Right forelimb (tissue), 1 donor: ENCODE results near the gene MTCL3.

Experiments used
- DNase-seq: peaks from one replicate; pipeline ENCODE4 v3.0.0-alpha.2; 2018

Gene MTCL3

DNA sequence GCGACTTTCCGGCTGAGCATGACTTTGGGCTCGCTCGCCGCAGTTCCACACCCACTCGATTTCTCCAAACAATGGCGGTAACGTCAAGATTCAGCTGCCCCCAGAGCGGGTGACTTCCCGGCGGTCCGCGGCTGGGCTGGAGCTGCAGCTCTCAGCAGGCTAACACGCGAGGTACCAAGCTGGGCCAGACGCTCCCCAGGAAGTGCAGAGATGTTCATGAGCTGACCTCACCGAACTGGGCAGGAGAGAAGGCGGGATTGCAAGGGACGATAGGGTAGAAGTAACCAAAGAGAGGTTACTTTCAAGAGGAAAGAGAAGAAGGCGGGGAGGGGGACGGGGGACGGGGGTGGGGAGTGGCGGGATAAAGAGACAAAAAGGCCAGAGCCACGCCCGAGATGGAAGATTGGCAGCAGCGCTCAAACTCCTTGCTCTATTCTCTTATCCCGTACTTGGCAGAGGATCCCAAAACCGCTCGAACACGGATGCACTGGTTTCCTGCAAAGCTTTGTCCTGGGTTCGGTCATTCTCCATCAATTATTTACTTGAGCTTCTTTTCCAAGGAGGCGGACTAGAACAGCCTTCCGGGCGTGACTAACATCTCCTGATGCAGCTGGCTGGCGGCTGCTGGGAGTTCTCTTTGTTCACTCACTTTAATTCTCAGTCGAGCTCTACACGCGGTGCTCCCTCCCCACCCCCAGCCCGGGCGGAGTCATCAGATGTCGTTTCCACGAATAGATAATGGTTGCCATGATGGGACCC lies at the start of gene MTCL3:
MTCL3 (minus strand) TSS at position 626 of the 759 bp plus-strand sequence.
- DNase-seq, result peak; percentile 41

GRCh38 chr6:127567476-127567875 lies 48.3 kb upstream of the MTCL3 start:
- no peak for DNase-seq

DNA sequence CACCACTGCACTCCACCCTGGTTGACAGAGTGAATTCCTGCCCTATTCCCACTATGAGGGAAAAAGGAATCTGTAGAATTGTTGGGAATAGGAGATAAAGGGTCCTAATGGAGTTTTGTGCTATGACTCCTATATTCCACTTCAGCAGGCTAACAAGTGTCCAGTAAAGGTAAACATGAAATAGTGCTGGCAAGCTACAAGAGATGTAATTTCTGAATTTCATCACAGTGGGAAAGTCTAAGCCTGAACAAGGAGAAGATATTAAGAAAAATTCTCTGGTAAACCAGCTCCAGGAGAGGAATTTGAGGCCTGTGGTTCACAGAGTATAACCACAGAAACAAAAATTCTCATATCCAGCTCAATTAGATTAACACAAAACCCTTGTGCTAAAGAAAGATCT lies 47.5 kb upstream of the MTCL3 start:
- no peak for DNase-seq

- no peak for DNase-seq
Observed at GRCh38 chr6:127566119-127566518, 47.0 kb upstream of the MTCL3 start.

DNA sequence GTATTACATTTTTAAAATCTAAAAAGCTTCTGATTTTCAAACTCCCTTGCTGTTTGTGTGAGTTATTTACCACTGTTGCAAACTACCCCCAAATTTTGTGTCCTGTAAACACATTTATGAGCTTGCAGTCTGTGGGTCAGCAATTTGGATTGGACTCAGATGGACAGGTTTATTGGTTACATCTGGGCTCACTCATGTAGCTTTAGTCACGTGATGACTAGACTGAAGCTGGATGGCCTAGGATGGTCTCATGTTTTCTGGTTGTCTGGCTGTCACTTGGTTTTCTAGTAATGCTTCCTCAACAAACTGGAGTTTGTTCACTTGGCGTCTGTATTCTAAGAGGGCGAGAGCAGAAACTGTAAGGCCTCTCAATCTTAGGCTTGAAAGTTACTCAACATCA lies 45.6 kb upstream of the MTCL3 start:
- DNase-seq, result no peak

DNA sequence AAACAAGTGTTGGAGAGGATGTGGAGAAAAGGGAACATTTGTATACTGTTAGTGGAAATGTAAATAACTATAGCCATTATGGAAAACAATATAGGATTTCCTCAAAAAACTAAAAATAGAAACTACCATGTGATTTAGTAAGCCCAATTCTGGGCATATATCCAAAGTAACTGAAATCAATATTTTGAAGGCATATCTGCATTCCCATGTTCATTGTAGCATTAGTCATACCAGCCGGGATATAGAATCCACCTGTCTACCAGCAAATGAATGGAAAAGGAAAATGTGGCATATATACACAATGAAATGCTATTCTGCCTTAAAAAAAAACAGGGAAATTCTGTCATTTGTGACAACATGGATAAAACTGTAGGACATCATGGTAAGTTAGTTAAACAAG lies 42.5 kb upstream of the MTCL3 start:
- DNase-seq, result no peak

DNA sequence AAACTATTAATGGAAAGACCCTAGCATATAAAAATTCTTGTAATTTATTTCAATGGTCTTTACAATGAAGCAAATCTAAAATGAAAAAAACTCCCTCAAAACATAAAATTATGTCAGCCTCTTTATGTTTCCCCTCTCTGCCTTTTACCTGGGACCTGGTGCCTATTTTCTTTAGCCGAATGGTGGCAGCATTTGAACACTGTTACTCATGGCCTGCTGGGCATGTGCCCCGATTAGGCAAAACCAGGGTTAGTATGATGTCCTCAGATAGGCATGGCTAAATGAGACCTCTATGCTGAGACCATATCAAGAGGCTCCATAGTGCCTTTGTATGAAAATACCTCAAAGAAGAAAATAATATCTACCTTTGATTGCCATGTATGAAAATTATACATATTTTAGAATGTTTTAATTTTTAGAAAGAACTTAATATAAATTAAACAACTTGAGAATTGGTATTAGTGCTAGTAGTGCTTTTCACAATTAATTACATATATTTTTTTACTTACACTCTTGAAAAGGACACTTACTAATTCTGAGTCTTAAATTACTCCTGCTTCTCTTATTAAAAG lies 35.4 kb upstream of the MTCL3 start:
- no peak for DNase-seq

DNA sequence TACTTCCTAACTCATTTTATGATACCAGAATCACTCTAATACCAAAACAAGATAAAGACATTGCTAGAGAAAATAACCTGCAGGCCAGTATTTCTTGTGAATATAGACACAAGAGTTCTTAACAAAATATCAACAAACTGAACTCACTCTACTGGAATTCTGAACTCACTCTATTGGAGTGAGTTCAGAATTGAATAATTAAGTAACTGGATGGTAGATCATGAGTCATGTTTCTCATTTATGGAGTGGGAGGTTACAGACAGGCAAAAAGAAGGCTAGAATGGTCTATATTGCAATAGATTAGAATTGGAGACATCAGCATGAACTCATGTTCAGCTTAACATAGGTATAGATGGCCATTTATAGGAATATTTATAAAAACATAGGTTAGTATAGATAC lies 31.3 kb upstream of the MTCL3 start:
- no peak for DNase-seq

DNA sequence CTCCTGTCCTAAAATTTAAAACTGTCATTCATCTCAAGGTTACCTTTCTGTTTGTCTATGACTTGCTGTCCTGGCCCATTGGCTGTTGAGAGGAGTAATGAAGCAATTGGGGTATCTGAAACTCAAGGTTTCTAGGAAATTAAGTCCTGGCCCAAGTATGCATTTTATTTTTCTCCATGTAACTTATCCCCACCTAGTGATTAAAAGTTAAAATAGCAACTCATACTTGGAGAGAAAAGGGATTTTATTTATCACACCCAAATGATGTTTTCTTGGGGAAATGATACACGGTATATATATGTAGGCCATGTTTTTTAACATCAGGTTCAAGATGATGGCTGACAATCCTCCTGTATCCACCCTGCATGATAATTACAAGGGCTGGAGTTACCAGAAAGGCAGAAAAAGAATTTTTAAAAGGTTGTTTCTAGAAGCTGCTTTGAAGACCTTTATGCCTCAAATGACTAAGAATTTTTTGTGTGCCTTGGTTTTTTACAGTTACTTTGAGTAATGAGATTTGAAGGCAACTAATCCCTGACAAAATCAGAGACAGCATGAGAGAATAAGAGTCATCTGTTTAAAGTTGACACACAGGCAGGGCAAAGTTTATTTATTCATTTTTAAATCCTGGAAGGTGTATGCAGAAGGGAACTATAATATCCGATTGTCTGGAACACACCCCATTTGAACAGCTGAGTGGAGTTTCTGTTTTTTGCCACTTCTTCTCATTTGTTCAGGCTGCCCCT lies 28.9 kb upstream of the MTCL3 start:
- no peak for DNase-seq

GRCh38 chr6:127547215-127547614 lies 28.1 kb upstream of the MTCL3 start:
- DNase-seq, result no peak

- DNase-seq, result no peak
Observed at GRCh38 chr6:127539272-127539671, 20.1 kb upstream of the MTCL3 start.

GRCh38 chr6:127538750-127539264 lies 19.7 kb upstream of the MTCL3 start:
- no peak for DNase-seq

DNA sequence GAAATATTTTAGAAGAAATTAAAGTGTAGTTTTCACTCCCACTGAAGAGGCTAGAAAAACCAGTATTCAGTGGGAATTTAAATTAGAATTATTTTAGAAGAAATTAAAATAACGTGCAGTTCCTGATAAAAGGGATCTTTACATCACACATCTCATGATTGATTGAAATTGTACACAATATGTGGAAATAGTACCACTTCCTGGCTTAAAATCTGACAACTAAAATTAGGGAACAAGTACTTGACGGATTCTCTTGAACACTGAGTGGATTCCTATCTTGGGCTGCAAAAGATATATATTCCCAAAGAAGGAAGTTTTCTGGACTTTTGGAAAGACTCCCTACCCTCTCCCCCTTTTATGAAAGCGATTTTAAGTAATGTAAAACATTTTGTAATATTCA lies 14.6 kb upstream of the MTCL3 start:
- DNase-seq, result no peak

DNA sequence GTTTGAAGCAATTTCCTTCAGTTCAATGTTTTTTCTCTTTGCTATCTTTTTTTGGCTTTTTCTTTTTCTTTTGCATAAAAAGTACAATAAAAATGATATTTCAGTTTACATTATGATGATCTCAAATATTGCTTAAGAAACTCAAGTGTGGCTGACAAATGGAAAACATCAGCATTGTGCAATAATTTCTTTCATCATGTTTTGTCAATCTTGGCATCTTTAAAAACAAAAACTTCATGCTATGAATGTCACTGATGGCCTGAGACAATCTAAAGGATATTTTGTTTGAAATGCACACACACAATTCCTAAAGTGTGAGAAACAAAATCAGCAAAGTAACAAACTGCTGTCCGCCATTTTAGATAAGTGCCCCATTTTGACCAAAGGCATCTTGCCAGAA lies 13.9 kb upstream of the MTCL3 start:
- no peak for DNase-seq

DNA sequence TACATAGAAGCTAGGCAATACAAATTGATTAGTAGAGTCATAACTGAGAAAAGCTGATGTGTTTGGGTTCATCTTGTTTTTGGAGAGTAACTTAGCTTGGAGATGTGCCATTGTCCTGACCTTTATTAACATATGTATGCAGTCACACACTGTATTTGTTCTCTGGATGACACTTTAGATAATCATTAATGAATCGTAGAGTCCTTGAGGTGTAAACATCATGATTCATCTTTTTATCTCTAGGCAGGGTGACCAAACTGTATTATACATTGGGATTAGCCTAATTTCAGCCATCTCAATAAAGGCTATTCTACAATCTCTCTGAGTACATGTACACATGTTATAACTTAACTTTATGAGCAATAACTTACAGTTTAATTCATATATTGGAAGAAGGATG lies 3.6 kb upstream of the MTCL3 start:
- no peak for DNase-seq

GRCh38 chr6:127520066-127520465 lies 931 bp upstream of the MTCL3 start:
- DNase-seq, result no peak

DNA sequence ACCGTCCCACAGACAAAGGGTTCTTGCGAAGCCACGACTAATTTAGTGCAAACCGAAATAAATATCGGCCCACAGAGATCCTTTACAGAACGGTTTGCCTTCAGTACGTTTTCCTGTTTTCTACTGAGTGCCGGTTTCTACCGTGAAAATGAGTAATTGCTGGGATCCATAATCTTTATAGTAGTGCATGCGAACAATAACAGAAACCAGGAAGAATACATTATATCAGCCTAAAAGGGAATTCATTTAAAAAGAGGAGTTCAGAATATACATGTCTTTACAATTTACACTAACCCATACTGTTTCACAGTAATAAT lies 292 bp upstream of the MTCL3 start:
- no peak for DNase-seq

DNA sequence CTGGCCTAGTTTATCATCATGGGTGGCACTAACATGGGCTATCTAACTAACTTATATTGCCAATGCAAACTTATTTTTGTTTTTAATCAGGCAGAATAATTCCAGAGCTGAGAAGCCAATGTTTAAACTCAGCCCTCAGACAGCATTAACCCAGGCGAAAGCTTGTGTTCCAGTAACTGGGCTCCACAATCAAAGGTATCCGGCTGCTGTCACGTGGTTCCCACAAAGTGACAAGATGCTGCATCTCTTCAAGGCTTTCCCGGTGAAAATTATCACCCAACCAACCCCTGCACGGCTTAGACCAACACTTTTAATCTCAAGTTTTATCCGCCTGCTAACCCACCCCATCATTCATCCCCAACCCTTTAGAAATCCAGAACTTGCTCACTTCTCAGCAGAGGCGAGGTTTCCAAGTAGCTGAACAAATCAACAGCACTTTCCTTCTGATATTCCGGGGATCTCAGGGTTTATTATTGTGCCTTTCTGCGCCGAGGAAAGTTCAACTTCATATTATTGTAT lies 885 bp downstream of the MTCL3 start:
- DNase-seq, result no peak

DNA sequence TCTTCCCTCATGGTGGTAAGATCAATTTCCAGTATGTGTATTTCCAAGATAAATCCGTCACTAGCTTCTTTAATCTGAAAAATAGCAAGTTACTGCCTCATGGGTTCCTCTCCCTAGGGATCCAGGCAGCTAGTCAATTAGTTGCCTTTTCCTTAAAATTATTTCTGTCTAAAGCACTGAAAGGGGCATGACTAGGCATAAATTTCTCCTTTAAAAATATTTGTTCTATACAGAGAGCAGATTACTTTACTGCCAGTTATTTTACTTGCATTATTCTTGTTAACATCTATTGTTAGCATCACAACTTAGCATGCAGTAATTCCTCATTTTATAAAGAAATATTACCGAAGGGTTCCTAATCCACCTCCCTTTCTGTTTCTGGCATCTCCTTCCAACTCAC lies 1.4 kb downstream of the MTCL3 start:
- no peak for DNase-seq

DNA sequence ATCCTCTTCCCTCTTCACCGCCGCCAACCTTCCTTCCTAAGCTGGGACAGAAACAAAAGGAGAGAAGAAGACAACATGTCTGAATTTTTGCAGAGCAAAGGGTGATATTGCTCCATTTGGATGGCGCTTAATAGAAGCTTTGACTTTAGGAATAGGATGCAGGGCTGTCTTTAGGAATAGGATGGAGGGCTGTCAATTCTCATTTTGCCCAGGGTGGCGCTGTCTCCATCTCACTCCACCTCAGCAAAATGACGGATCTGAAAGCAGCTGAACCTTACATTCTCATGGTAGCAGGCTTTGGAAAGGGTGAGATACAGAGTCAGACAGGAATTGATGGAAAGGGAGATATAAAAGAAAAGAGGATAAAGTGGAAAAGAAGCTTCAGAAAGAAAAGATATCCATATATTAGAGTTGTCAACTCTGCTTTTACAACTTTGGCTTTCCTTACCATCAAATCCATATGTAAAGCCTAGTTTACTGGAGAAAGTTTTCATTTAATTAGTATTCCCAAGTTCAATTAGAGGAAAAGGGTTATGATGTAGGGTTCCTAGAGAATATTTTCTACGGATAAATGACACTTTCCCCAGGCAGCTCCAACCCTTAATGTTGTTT lies 2.4 kb downstream of the MTCL3 start:
- DNase-seq, result peak; percentile 50

DNA sequence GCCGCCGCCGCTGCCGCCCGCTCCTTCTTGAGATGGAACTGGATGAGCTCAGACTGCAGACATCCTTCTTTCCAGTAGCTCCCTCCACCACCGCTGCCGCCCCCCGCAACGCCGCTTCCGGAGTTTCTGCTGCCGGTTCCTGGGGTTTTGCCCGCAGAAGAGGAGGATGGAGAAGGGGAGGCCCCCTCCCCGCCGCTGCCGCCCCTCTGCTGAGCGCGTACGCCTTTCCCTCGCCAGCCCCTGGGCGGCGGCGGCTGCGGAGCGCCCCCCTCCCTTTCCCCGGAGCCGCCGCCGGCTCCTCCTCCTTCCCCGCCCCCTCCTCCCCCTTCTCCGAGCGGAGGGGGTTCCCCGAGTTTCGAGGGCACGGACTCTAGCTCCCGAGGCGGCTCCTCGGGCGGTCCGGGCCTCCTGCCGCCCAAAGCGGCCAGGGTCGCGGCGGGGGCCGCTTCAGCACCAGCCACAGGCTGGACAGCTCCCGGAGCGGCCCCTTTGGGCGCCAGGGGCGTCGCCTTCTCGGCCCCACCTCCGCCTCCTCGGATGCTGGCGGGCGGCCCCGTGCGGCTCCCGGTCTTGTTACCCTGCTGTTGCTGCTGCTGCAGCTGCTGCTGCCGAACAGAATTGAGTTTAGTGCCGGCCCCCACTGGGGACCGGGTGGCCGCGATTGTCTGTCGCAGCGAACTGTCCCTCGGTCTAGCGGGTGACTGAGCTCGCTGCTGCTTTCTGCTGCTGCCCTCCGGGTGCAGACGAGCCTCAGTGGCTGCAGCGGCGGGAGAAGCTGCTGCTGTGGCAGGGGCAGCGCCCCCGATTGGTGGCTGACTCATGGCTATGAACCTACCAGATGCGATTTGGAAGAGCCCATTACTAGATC lies 3.1 kb downstream of the MTCL3 start:
- peak; percentile 87 for DNase-seq

DNA sequence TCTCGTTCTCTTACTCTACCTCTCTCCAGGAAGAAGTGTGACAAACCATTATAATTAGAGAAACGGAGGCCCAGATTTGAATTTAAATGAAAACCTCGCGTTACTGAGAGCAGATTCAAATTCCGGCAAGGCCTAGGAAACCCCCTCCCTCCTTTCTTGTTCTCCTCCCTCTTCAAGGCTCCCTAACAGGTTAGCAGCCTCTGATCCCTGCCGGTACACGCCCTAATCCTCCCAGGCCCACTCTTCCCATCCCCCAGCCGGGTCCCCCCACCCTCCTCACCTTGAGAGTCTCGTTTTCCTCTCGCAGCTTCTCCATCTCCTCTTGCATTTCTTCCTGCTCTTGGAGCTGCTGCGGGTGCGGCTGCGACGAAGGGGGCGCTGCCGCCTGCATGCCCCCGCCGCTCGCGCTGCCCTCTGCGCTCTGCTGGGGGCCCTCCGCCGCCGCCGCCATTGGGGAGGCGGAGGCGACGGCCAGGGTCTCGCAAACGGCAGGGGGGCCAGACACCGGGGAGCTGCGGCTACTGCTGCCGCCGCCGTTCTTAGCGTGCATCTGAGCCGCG lies 3.8 kb downstream of the MTCL3 start:
- DNase-seq, result peak; percentile 49
